Omental fat pad (tissue), 4 donors: ENCODE measurements around the gene PTH2. TPM values are rescaled to one million over a fixed set of nuclear protein-coding genes. Genes with fewer than 3 reads are reported as not detected.

ENCODE experiments used
- ATAC-seq: fragments of 150-250 bp; one replicate; pipeline ENCODE4 v1.9.1; 2016; ENCODE audit warnings: mild to moderate bottlenecking, moderate library complexity; ENCODE audit not compliant: low FRiP score
- DNase-seq: peaks from one replicate; pipeline ENCODE4 v3.0.0-alpha.2; 2019; ENCODE audit warnings: low spot score
- total RNA-seq, 4 donors: library from RNA; depleted of rRNA; stranded (reverse); fragments of >200 nt; gene quantifications; one replicate each; pipeline ENCODE4 v1.1.0, GENCODE V29; 2016
- TF ChIP-seq, protein P1 (sequence below), 3 donors: fragments of 450-650 bp; IDR thresholded peaks; one replicate each; pipeline ENCODE4 v1.5.1; 2016 to 2017; ENCODE audit warnings: antibody characterized with exemption in 3 of 3, mild to moderate bottlenecking in 3 of 3, moderate library complexity in 2 of 3

Gene PTH2
- total RNA-seq, 4 donors from 2014 or later: not detected

GRCh38 chr19:49456326-49456725, 33.1 kb upstream of the PTH2 start:
- TF ChIP-seq, protein P1, sequence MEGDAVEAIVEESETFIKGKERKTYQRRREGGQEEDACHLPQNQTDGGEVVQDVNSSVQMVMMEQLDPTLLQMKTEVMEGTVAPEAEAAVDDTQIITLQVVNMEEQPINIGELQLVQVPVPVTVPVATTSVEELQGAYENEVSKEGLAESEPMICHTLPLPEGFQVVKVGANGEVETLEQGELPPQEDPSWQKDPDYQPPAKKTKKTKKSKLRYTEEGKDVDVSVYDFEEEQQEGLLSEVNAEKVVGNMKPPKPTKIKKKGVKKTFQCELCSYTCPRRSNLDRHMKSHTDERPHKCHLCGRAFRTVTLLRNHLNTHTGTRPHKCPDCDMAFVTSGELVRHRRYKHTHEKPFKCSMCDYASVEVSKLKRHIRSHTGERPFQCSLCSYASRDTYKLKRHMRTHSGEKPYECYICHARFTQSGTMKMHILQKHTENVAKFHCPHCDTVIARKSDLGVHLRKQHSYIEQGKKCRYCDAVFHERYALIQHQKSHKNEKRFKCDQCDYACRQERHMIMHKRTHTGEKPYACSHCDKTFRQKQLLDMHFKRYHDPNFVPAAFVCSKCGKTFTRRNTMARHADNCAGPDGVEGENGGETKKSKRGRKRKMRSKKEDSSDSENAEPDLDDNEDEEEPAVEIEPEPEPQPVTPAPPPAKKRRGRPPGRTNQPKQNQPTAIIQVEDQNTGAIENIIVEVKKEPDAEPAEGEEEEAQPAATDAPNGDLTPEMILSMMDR (IDR thresholded peaks at IDR 0.05): no peak
- DNase-seq: no peak
- ATAC-seq: no peak

- TF ChIP-seq, protein P1 (IDR thresholded peaks at IDR 0.05): no peak
- DNase-seq (no peak), ATAC-seq (no peak)
These were observed 32.5 kb upstream of the PTH2 start for GRCh38 chr19:49455773-49456172.

DNA sequence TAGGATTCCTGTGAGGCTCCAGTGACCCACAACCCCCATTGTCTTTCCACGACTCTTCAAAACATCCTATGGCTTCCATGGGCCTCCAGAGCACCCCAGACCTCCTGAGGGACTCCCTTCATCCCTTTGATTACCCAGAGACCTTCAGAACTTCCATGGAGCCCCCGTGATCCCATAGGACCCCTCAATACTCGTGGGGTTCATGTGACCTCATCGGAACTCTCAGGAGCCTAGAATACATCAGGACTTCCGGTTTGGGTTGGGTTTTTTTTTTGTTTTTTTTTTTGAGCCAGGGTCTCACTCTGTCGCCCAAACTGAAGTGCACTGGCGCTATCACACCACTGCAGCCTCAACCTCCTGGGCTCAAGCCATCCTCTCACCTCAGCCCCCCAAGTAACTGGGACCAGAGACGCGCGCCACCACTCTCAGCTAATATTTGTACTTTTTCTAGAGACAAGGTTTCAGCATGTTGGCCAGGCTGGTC, 30.6 kb upstream of the PTH2 start:
- ATAC-seq (no peak), DNase-seq (no peak)
- TF ChIP-seq, protein P1 (IDR thresholded peaks at IDR 0.05): no peak

- ATAC-seq: peak; percentile 94
- TF ChIP-seq, protein P1 (IDR thresholded peaks at IDR 0.05): no peak
These were observed 29.9 kb upstream of the PTH2 start, which contains the start of gene ALDH16A1 for GRCh38 chr19:49453013-49453756. TSS of gene ALDH16A1 (plus strand) at chr19:49453225. CDS start at chr19:49453332, 107 bp downstream.

GRCh38 chr19:49451430-49452181, 28.4 kb upstream of the PTH2 start, which contains the start of gene PIH1D1:
TSS of gene PIH1D1 (minus strand) at chr19:49451814. CDS start at chr19:49451574, 240 bp downstream.
- ATAC-seq (peak; percentile 85), DNase-seq (peak; percentile 95)
- TF ChIP-seq, protein P1 (IDR thresholded peaks at IDR 0.05): no peak

More at GRCh38 chr19:49453013-49453756, 29.9 kb upstream of the PTH2 start, which contains the start of gene ALDH16A1:
- peak; percentile 88 for DNase-seq

DNA sequence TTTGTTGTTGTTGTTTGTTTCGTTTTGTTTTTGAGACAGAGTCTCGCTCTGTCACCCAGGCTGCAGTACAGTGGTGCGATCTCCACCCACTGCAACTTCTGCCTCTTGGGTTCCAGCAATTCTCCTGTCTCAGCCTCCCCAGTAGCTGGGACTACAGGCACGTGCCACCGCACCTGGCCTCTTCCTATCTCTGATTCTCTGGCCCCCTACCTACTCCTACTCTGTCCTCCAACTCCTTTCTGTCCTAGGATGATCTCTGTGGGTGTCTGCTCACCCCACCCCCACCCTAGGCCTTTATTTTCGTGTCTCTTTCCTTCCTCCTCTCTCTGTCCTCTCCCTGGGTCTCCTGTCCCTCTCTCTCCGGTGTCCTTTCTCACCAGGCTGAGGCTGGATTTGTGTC, 27.2 kb upstream of the PTH2 start:
- ATAC-seq: no peak
- TF ChIP-seq, protein P1 (IDR thresholded peaks at IDR 0.05): no peak
- no peak for DNase-seq
